HTR-8/SVneo (cell line): ENCODE measurements around the gene LPAR1.

Experiments used
- DNase-seq: peaks from one replicate; pipeline ENCODE4 v3.0.0; 2011; ENCODE audit warnings: low spot score, mixed read lengths; ENCODE audit not compliant: insufficient read length
- FAIRE-seq: peaks from 2 replicates; lab custom pipeline; 2011; peaks lifted over from hg19 to GRCh38; lab: Jason Lieb, UNC

Gene LPAR1

DNA sequence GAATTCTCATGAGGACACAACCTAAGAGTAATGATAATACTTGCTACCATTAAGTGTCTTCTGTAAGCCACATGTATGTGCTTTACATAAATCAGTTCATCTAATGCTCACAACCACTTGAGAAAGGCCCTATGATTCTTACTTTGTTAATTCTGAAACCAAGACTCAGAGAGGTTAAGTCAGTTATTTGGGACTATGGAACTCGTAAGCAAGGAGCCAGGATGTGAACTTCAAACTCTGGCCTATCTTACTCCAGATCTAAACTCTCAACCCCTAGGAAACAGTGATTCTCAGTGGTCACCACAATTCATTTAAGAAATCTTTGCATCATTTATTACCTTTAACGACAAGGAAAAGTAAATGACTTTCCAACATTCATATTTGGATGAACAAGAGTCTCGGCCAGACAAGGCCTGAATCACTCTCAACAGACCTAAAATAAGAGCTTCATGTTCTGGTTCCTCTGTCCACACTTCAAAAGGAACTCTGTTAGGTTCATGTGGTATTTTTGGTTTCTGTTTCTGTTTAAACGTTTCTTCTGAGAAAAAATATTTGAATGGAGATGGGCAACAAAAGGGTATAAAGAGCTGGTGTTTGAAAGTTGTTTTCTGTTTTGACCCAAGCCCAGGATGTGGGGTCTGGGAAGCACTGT lies 104.8 kb downstream of the LPAR1 start:
- FAIRE-seq: no peak
- no peak for DNase-seq

DNA sequence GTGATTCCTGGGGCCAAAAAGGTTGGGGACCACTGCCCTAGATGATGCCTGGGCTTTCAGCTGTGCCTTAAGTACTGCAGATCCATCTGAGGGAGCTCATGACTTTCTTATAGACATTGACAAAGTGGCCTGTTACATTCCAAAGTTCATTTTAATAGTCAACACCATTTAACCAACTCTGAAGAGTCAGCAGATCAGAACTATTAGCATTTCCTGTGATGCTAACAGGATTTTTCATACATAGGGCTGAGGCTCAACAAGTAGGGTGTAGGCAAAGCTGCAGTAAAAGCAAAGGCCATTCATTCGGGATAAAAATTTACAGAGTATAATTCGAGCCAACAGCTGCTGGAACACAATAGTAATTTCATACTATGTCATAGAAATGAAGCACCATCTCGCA lies 105.4 kb downstream of the LPAR1 start:
- DNase-seq (no peak), FAIRE-seq (peak; percentile 4)

DNA sequence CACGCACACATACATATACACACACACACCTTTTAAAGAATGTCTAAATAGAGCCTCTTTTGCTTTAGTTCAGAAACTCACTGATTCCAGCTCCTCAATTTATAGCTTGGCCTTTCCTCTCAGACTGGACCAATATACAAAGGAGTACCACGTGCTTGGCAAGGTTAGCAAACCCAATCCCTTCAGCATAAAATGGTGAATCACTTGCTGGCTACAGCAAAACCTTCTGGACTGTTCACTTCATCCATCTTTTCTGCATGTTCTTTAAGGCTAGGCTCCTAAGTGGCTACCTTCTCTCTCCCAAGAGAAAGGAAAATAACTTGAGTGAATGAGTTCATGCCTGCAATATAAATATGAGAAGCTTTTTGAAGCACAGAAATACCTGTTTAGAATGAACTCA lies 109.7 kb downstream of the LPAR1 start:
- DNase-seq (no peak), FAIRE-seq (no peak)

DNA sequence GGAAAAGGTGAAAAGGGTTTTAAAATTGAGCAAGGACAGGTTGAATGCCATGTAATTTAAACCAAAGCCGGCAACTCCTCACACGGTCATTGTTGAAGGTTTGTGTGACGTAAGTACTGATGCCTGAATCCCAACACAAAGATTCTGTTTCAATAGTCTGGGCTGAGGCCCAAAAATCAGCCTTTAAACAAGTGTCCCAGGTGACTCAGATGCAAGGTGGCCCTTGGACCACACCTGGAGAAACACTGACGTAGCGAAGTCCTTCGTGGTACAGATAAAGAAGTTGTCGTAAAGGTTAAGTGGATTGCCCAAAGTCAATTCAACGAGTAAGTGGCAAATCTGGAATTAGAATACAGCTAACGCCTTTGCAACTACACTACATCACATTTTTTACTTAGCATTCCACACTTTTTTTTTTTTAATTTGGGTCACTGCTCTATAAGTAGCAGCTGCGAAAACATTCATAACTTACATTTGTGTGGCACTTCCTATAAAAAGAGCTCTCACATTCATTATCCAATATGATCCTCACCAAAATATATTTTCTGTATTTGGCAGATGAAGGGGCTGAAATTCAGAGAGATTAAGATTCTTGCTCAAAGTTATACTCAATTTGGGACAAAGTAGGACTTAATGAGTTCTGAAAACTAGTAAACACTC lies 111.3 kb downstream of the LPAR1 start:
- no peak for FAIRE-seq

DNA sequence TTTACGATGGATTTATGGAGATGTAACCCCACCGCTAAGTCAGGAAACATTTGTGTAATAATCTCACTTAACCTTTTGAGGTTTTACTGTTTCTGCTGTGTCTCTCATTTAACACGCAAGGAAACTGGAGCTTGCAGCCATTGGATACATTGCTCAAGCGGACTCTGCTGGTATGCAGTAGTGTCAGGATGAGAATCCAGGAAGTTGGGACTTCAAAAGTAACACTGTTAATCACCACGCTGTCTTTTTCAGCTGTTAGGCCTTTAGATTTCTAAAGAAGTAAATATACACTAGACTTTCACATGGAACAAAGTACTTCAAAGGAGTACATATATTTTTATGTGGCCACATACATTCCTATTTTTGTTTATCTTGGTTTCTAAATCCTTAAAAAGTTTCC lies 114.7 kb downstream of the LPAR1 start:
- DNase-seq: no peak
- FAIRE-seq: no peak

More for the DNA sequence above, 111.3 kb downstream of the LPAR1 start:
- no peak for DNase-seq

DNA sequence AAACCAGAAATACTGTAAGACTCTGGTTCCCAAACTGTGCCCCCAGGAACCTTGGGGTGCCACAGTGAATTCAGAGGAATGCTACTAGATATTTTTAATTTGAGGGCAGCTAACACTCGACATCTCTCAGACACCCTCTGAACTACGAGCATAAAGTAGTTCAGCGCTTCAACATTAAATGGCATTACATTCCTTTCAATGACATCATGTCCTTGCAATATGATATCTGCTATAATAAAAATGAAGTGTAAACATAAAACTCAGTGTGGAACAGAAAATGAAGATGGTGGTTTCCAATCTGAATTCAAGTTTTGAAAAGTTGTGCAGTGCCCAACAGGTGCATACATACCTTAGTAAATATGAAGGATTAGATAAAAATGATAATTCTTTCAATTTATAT lies 116.1 kb downstream of the LPAR1 start:
- no peak for FAIRE-seq
- DNase-seq: peak; percentile 25

DNA sequence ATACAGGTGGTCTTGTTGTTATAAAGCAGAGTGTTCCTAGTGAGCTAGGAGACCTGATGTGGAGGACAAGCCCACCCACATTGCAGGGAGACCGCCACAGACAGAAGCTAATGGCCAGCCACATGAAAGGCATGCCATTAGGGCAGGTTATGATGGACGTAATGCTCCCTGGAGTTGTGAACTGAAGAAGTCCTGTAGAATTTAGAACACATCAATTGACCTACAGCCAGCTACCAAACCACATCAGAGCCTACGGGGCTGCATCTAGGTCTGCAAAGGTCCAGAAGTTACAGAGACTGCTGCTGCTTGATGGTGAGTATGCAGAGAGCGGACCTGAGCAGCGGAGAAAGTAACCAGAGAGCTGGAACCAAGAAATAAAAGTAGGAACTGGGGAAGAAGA lies 116.6 kb downstream of the LPAR1 start:
- no peak for FAIRE-seq
- DNase-seq: no peak

DNA sequence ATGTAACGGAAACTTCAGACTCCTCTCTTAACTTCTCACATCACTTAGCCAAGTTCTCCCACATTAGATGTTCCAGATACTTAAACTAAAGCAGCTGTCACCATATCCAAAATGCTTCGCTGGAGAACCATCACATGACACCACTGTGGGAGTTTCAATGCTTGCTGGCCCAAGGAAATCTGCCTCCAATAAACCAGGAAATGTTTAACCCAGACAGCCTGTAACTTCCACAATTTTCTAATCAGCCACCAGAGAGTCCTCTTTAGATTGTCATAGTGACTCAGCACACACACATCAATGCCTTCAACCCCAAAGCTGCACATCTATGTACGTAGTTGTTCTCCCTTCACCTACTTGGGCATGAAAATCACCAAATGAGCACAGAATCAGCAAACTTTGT lies 118.7 kb downstream of the LPAR1 start:
- DNase-seq (no peak), FAIRE-seq (peak; percentile 60)

DNA sequence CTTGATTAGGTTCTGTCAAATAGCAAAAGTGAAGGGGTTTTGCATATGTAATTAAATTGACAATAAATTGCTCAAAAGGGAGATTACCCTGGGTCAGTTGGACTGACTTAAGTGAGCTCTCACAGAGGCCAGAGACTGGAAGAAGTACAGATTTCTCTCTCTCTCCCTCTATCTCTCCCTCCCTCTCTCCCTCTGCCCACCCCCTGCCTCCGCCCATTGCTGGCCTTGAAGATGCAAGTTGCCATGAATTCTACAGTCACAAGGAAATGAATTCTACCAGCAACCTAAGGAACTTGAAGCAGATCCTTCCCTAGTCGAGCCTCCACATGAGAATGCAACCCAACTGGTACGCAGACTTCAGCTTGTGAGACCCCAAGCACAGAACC lies 119.2 kb downstream of the LPAR1 start:
- DNase-seq: no peak
- FAIRE-seq: no peak

DNA sequence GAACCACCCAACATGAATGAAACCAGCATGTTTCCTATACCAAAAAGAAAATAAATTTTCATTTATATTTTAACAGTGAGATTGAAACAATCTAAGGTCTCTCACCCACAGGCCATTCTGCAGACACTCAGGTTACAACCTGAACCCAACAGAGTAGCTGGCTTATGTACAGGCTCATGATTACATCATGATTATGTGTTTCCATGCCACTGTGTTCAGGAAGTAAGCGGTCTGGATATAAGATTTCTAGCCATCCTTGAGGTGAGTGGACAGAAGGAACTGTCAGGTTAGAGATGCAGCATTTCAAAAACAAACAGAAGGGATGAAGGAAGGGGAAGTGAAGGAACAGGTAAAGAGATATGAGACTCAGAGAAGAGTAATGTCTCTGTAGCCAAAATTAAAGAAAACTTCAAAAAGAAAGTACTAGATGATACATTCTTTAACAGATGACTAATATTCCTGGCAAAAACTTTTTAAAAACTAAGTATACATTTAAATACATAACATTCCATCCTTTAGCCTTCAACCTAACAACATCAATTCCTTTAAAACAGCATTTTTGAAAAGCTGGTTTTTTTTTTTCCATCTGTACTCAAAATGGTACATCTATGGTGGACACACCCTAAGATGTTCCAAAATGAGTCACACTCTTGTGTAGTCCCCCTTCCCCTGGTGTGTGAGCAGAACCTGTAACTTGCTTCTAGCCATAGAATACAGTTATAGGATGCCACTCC lies 119.8 kb downstream of the LPAR1 start:
- DNase-seq (no peak), FAIRE-seq (no peak)

DNA sequence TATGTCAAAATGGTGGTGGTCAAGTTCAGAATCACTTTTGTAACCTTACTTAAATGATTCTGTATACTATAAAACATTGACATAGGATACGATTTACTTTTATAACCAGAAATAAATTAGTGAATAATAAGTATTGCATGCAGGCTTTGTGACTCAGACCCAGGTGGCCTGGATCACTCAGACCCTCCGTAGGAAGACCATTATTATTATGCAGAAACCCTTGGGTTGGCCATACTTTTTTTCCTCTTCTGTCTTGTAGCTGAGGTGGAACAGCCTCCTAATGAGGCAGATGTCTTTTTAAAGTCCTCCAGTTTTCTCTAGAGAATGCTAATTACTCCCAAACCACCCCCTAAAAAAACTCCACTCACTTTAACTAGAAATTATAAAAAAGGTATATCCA lies 121.9 kb downstream of the LPAR1 start:
- no peak for FAIRE-seq
- DNase-seq: no peak

DNA sequence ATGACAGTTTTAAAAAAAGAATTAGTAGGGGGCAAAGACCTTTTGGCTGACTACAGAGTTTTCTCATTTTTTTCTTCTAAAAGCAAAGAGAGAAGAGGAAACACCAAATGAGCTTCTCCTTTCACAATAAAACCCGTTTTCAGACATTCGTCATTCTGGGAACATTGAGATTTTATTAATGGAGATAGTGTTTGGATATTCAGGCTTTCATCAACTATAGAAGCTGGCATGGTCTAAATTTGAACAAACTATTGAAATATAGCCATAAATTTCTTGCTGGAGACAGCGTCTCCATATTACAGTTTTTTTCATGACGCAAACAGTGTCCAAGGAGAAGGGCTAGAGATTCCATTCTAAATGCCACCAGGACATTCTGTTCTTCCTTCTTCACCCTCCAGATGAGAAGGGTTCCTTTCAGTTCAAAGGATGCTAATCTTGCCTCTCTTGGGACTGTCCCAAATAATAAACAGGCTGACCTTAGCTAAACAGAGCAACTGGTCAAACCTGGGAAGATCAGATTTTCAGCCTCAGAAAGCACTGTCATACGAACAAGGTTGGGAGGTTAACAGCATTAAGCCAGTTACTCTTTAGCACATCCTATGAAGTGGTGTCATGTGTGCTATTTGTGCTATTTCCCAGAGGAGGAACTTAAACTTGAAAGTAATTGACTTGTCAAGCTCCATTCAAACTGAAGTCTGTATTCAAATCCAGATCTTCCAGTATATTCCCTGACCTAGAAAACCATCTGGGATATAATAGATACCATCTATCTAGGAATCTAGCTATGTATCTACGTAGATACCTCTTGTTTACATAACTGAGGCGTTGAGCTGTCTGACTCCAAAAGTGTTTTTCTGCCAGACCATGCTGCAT lies 125.6 kb downstream of the LPAR1 start:
- DNase-seq (no peak), FAIRE-seq (peak; percentile 72)

DNA sequence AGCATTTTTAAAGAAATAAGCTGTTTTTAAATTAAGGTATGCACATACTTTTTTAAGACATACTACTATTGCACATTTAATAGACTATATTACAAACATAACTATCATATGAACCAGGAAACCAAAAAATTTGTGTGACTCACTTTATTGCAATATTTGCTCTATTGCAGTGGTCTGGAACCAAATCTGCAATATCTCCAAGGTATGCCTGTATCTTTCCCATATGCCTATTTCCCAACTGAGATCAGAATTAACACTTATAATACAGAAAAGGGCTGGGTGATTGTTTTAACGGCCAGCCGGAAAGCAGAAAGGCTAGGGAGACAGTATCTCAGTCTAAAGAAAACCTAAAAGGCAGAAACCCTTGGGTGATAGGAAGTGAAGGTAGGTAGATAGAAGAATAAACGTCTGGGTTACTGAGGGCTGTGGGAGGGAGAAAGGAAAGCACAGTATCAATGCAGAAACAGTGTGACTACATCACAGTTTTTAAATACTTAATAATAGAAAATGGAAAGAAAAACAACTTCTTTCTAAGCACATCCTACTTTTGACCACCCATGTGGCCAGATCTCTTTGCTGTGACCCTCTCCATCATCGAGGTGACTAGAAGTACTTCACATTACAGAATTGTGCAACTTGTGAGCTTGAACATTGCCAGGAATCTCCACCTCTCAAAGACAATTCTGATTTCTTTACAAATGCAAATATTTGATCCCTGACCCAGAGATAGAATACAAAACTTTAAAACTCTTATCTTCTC lies 126.4 kb downstream of the LPAR1 start:
- FAIRE-seq (no peak), DNase-seq (no peak)

DNA sequence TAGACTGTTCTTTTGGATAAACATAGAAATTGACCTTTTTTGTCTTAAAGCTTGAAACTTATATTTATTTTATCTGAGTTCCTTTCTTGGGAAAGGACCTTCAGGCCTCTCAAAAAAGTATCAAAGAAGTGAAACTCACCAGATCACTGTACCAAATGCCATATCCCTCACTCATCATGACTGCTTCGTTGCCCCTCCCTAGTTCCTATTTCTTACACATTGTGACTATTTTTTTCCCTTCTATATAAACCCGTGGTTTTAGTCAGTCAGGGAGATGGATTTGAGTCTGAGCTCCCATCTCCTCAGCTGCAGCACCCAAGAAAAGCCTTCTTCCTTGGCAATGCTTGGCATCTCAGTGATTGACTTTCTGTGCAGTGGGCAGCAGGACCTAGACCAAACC lies 129.4 kb downstream of the LPAR1 start:
- FAIRE-seq: no peak
- DNase-seq: no peak

DNA sequence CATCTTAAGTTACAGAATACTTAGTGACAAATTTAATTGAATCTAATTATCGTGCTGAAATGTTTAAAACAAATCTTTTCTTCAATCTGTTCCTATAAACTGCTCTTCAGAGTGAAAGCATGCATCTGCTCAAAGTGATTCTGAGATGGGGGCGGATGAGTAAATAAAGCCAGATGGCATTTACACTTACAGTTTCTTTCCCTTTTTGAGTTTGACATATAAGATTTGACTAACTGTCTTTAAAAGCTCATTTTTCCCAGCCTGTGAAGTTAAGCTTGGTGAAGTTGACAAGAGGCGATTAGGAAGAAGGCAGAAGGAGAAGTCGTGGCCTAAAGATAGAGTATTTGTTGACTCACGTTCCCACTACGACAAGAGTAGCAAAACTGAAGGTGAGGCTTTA lies 137.4 kb downstream of the LPAR1 start:
- DNase-seq (no peak), FAIRE-seq (no peak)

DNA sequence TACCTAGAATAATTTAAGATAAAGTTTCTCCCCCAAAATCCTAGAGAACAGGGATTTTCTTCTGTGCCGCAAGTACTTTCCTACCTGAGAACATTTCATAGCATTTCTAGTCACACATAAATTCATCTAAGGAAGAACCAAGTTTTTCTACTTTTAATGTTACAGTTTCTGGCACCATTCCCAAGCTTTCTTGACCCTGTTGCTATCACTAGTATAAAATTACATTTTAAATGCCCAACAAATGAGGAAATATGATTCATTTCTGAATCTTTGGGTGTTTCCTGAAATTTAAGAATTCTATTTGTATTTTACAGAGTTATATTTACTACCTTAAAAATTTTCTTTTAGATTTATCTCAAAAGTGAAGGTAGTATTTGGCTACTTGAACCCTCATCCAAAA lies 137.8 kb downstream of the LPAR1 start:
- DNase-seq: no peak
- FAIRE-seq: no peak

DNA sequence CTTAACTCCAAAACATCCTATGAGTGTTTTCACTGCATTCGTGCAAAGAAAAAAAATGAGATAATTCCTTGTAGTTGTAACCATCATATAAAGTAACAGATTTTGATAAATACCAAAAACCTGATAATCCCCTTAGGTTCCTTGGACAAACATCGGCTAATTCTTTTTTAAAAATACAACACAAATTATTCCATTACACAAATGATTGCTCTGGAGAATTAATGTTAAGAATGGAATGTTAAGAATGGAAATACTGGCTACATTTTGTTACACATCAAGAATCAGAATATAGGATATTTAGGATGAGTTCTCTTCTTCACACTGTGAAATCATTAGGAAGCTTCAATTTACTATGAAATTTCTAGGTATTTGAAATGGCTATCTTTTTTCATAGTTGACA lies 139.4 kb downstream of the LPAR1 start:
- FAIRE-seq: no peak

DNA sequence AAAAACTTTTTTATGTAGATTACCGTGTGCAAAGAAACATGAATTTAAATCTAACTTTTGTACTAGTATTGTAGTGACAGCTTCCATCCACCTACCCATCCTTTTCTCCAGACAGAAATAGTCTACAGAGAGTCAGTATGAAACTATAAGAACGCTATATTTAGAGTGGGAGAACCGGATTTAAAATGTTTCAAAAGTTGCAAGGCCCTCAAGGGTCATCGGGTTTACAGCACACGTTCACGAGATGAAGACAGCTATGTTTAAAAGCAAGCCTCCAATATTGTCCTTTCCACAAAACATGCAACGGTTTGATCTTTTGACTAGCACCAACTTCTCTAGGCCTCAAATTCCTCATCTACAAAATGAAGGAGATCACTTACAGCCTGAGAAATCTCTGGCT lies 139.9 kb downstream of the LPAR1 start:
- no peak for DNase-seq
- no peak for FAIRE-seq

More for the DNA sequence above, 139.4 kb downstream of the LPAR1 start:
- DNase-seq: no peak

DNA sequence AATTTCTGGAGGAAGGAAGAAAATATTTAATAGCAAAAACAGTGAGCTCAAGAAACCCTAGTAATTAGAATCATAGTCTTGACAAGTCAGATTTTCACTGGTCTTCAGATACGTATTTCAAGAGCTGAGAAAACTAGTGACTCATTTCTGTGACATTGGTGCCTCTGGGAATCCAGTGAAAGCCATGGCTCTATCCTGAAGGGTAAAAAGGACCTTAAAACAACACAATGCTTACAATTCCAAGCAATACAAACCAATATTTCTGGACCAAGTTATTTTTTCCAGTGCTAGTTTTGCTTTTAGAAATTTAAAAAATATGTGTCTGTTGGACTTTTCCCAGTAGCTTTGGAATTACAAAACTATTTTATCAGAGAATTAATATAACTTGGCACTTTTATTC lies 140.3 kb downstream of the LPAR1 start:
- no peak for FAIRE-seq
- DNase-seq: no peak
